Stimulated activated naive CD8-positive, alpha-beta T cell treated with anti-CD3 and anti-CD28 coated beads, Interleukin-15, Interleukin-2, amounts not matched to agents 100 ng/mL and 50 ng/mL, for 24 hours (primary cell): ENCODE results near the gene ZNF783.

Source experiments
- H3K27ac Mint-ChIP-seq: one replicate; pipeline ENCODE4 v1.8.0; 2021; ENCODE audit warnings: mild to moderate bottlenecking, mixed read lengths
- H3K27me3 Mint-ChIP-seq: one replicate; pipeline ENCODE4 v1.8.0; 2021; ENCODE audit warnings: mixed read lengths
- H3K36me3 Mint-ChIP-seq: one replicate; pipeline ENCODE4 v1.8.0; 2021; ENCODE audit warnings: low read depth, mixed read lengths
- H3K4me1 Mint-ChIP-seq: one replicate; pipeline ENCODE4 v1.8.0; 2021; ENCODE audit warnings: low read depth, mixed read lengths
- H3K4me3 Mint-ChIP-seq: one replicate; pipeline ENCODE4 v1.8.0; 2021; ENCODE audit warnings: mild to moderate bottlenecking, mixed read lengths
- H3K9me3 Mint-ChIP-seq: one replicate; pipeline ENCODE4 v1.8.0; 2021; ENCODE audit warnings: mixed read lengths

Gene ZNF783

GRCh38 chr7:149282331-149282655 is 20.3 kb downstream of the ZNF783 start:
- H3K27me3 Mint-ChIP-seq: no peaks in the 10 kb centered on the region
- H3K4me1 Mint-ChIP-seq: peaks cover 34% of the 10 kb centered on the region
- H3K4me3 Mint-ChIP-seq: no peak overlapping the region
- peaks cover 30% of the 10 kb centered on the region for H3K36me3 Mint-ChIP-seq
- no peak overlapping the region for H3K27ac Mint-ChIP-seq
- no peaks in the 10 kb centered on the region for H3K9me3 Mint-ChIP-seq

GRCh38 chr7:149283321-149283720 is 21.3 kb downstream of the ZNF783 start:
- no peaks in the 10 kb centered on the region for H3K9me3 Mint-ChIP-seq
- H3K36me3 Mint-ChIP-seq: peaks cover 19% of the 10 kb centered on the region
- H3K4me1 Mint-ChIP-seq: peaks cover 41% of the 10 kb centered on the region
- H3K4me3 Mint-ChIP-seq: no peak overlapping the region
- no peak overlapping the region for H3K27ac Mint-ChIP-seq
- no peaks in the 10 kb centered on the region for H3K27me3 Mint-ChIP-seq

DNA sequence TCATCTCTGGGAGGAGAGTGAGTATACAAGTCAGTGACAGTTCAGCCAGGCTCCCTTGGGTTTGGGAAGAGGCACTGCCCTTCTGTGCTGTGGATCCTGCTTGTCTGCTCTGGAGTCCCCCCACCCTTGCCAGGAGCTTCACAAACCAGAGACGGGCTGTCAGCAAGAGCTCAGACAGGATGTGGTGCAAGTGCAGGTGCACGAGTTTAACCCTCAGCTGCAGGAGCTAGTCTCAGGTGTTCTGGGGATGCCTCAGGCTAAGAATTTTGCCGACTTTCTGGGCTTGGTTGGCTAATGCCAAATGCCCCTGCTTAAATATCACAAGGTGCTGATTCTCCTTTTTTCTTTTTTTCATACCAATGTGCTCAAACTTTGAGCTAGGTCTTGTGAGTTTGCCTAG is 22.3 kb downstream of the ZNF783 start:
- no peak overlapping the region for H3K27ac Mint-ChIP-seq

GRCh38 chr7:149284850-149285585 is 23.0 kb downstream of the ZNF783 start:
- Mint-ChIP-seq H3K4me1 (peaks cover 41% of the 10 kb centered on the region), H3K9me3 (no peaks in the 10 kb centered on the region), H3K27me3 (no peaks in the 10 kb centered on the region), H3K27ac (no peak overlapping the region), H3K4me3 (peak overlapping the region; percentile 93), H3K36me3 (peaks cover 6% of the 10 kb centered on the region)

More for the DNA sequence above, 22.3 kb downstream of the ZNF783 start:
- no peaks in the 10 kb centered on the region for H3K27me3 Mint-ChIP-seq
- peaks cover 41% of the 10 kb centered on the region for H3K4me1 Mint-ChIP-seq
- peaks cover 10% of the 10 kb centered on the region for H3K36me3 Mint-ChIP-seq
- no peaks in the 10 kb centered on the region for H3K9me3 Mint-ChIP-seq
- H3K4me3 Mint-ChIP-seq: peak overlapping the region; percentile 67

- Mint-ChIP-seq H3K9me3 (no peaks in the 10 kb centered on the region), H3K4me1 (peaks cover 41% of the 10 kb centered on the region), H3K36me3 (peaks cover 6% of the 10 kb centered on the region), H3K27ac (peak overlapping the region; percentile 92), H3K4me3 (peak overlapping the region; percentile 93), H3K27me3 (no peaks in the 10 kb centered on the region)
Observed at GRCh38 chr7:149285603-149286002, 23.6 kb downstream of the ZNF783 start.

DNA sequence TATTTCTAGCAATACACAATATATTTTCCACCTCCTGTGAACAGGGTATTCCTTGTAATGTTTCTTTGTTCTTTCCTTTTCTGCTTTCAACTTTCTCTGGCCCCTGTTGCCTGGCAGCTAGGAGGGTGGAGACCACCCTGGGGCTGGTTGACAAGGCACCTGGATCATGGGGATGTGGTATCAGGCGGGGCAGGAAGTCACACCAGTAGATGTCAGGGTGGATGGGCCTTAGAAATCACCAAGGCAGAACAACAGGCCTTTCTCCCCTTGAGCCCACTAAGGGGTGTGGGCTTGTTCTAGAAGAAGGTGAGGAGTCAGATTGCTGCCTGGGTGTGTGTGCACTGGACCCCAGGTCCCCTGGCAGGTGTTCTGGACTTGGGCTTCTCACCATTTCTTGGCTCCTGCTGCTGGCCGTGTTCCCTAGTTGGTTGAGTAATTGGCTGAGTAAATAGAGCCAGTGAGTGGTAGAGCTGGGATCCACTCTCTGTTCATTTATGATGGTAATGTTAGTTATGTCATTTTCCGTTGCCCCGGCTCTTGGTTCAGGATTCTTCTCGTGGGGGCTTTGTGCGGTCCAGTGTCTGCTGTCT is 24.9 kb downstream of the ZNF783 start:
- Mint-ChIP-seq H3K9me3 (no peaks in the 10 kb centered on the region), H3K27me3 (no peaks in the 10 kb centered on the region), H3K4me1 (peaks cover 44% of the 10 kb centered on the region), H3K36me3 (peaks cover 6% of the 10 kb centered on the region), H3K4me3 (peak overlapping the region; percentile 93), H3K27ac (no peak overlapping the region)

DNA sequence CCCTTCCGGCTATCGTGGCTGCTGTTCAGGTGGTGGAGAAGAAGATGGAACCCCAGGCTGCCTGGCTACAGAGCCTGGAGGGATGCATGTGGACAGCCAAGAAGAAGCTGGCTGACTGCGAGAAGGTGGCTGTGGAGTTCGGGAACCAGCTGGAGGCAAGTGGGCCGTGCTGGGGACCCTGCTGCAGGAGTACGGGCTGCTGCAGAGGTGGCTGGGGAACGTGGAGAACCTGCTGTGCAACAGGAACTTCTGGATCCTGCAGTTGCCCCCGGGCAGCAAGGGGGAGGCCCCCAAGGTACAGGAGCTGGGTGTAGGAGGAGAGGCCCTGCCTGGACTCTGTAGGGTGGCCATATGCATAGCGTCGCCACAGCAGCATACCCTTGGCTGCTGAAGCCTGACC is 25.6 kb downstream of the ZNF783 start:
- Mint-ChIP-seq H3K27ac (no peak overlapping the region), H3K9me3 (no peaks in the 10 kb centered on the region)

DNA sequence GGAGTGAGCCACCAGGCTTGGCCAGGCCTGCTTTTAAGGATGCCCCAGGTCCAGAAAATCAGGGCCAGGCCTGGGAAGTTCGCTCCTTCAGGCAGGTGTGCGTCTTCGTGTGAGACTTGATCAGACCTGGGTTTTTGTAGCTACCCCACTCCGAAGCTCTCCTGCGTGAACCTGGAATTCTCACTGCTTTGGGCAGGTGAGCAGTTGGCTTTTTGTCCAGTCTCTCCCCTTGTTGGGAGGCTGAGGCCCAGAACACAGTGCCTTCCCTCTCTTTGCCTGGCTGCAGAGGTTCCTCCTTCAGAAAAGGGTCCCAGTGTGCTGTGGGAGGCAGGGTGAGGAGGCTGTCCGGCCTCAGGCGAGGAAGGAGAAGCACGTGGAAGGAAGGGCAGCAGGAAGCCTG is 27.3 kb downstream of the ZNF783 start:
- peaks cover 39% of the 10 kb centered on the region for H3K4me1 Mint-ChIP-seq

More for the DNA sequence above, 25.6 kb downstream of the ZNF783 start:
- Mint-ChIP-seq H3K27me3 (no peaks in the 10 kb centered on the region), H3K4me3 (no peak overlapping the region), H3K4me1 (peaks cover 44% of the 10 kb centered on the region), H3K36me3 (peaks cover 2% of the 10 kb centered on the region)

GRCh38 chr7:149289856-149290255 is 27.9 kb downstream of the ZNF783 start:
- Mint-ChIP-seq H3K27me3 (no peaks in the 10 kb centered on the region), H3K27ac (no peak overlapping the region), H3K9me3 (no peaks in the 10 kb centered on the region), H3K4me3 (no peak overlapping the region), H3K36me3 (no peaks in the 10 kb centered on the region), H3K4me1 (peaks cover 33% of the 10 kb centered on the region)

More for the DNA sequence above, 27.3 kb downstream of the ZNF783 start:
- no peak overlapping the region for H3K4me3 Mint-ChIP-seq
- H3K9me3 Mint-ChIP-seq: no peaks in the 10 kb centered on the region
- H3K27me3 Mint-ChIP-seq: no peaks in the 10 kb centered on the region
- H3K36me3 Mint-ChIP-seq: no peaks in the 10 kb centered on the region
- H3K27ac Mint-ChIP-seq: no peak overlapping the region

DNA sequence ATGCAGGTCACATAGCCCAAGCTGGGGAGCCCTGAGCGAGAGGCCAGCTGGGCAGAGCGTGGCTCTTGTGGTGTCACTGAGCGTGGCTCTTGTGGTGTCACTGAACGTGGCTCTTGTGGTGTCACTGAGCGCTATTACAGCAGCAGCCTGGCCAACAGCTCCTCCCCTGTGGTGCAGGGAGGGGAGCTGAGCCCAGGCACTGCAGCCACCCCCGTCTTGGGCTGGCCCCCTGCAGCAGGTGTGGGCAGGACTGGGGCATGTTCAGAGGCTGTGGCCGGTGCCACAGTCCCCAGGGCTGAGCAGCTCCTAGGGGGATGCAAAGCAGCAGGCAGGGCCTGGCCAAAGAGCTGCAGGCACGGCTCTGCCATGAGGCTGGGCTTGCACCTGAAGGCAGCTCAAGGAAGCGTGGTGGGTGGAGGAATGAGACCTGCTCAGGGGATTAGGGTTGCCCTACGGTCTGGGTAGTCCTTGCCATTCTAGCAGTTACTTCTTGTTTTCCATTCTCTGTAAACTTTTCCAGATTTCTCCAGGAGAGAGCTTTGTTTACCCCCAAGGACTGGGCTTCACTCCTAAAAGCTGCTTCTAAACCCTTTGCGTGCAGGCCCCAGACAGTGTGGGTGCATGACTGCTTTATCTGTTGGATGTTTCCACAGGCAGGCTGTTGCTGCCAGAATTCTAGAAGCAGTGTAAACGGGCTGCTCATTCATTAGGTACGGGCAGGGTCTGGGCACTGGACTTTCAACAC is 29.2 kb downstream of the ZNF783 start:
- Mint-ChIP-seq H3K36me3 (no peaks in the 10 kb centered on the region), H3K27ac (no peak overlapping the region), H3K27me3 (no peaks in the 10 kb centered on the region), H3K4me1 (peaks cover 22% of the 10 kb centered on the region), H3K9me3 (no peaks in the 10 kb centered on the region), H3K4me3 (no peak overlapping the region)

DNA sequence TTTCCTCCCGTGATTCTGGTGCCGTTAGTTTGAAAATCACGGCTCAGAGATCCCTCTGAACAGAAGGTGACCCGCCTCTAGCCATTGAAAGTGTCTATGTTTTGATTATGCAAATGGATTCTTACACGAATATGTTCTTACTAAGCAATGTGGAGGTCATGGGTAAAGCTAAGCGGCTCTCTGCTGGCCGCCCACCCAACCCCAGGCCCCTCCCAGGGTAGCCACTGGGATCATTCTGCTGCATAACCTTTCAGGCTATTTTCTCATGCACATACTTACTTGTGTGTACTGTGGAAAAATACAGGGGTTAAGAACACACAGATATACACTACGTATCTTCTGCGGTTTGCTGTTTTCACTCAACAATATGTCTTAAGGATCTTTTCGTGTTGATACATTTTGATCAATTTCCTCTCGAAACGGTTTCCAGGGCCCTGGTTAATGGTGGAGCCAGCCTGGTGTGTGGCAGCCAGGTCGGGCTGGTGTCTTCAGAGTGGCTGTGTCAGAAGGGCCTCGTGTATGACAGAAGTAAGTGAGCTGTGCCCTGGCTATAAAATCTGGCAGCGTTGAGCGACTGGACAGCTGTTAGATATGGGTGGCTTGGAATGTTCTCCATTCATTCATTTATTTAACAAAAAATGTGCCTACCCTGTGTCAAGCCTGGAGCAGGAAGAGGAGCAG is 29.9 kb downstream of the ZNF783 start:
- Mint-ChIP-seq H3K36me3 (no peaks in the 10 kb centered on the region), H3K27me3 (no peaks in the 10 kb centered on the region), H3K4me1 (peaks cover 16% of the 10 kb centered on the region), H3K27ac (no peak overlapping the region), H3K9me3 (no peaks in the 10 kb centered on the region), H3K4me3 (no peak overlapping the region)

DNA sequence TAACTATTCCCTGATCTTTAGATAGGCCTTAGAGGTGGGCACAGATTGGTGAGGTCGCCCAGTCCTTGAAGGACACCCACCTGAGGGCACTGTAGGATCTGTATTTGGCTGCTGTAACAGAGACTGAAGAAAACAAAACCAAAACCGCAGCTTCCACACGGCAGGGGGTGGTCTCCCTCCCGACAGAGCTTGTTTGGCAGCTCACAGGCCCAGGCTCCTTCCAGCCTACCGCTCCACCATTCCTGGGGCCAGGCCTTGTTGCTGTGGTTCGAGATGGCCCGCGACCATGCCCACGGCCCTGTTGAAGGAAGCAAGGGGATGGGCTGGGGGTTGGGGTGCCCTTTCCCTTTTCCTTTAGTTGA is 30.4 kb downstream of the ZNF783 start:
- H3K36me3 Mint-ChIP-seq: no peaks in the 10 kb centered on the region
- H3K4me1 Mint-ChIP-seq: peaks cover 16% of the 10 kb centered on the region
- no peak overlapping the region for H3K4me3 Mint-ChIP-seq
- no peak overlapping the region for H3K27ac Mint-ChIP-seq
- H3K27me3 Mint-ChIP-seq: no peaks in the 10 kb centered on the region
- no peaks in the 10 kb centered on the region for H3K9me3 Mint-ChIP-seq

- peaks cover 19% of the 10 kb centered on the region for H3K4me1 Mint-ChIP-seq
- no peak overlapping the region for H3K27ac Mint-ChIP-seq
- no peaks in the 10 kb centered on the region for H3K9me3 Mint-ChIP-seq
- no peak overlapping the region for H3K4me3 Mint-ChIP-seq
- no peaks in the 10 kb centered on the region for H3K27me3 Mint-ChIP-seq
- no peaks in the 10 kb centered on the region for H3K36me3 Mint-ChIP-seq
Observed at GRCh38 chr7:149293338-149293737, 31.3 kb downstream of the ZNF783 start.

GRCh38 chr7:149293946-149294633 is 32.1 kb downstream of the ZNF783 start:
- Mint-ChIP-seq H3K4me3 (no peak overlapping the region), H3K36me3 (no peaks in the 10 kb centered on the region), H3K27ac (no peak overlapping the region), H3K9me3 (peaks cover 4% of the 10 kb centered on the region), H3K27me3 (no peaks in the 10 kb centered on the region), H3K4me1 (peaks cover 19% of the 10 kb centered on the region)
